Measurements from ENCODE around the gene FBXL14. TPM values are rescaled to one million over a fixed set of nuclear protein-coding genes. Genes with fewer than 3 reads are reported as not detected.

FBXL14 gene
- total RNA-seq, 4 donors from 2014 or later = 1.5 to 17.4 (median 13.5) TPM

DNA sequence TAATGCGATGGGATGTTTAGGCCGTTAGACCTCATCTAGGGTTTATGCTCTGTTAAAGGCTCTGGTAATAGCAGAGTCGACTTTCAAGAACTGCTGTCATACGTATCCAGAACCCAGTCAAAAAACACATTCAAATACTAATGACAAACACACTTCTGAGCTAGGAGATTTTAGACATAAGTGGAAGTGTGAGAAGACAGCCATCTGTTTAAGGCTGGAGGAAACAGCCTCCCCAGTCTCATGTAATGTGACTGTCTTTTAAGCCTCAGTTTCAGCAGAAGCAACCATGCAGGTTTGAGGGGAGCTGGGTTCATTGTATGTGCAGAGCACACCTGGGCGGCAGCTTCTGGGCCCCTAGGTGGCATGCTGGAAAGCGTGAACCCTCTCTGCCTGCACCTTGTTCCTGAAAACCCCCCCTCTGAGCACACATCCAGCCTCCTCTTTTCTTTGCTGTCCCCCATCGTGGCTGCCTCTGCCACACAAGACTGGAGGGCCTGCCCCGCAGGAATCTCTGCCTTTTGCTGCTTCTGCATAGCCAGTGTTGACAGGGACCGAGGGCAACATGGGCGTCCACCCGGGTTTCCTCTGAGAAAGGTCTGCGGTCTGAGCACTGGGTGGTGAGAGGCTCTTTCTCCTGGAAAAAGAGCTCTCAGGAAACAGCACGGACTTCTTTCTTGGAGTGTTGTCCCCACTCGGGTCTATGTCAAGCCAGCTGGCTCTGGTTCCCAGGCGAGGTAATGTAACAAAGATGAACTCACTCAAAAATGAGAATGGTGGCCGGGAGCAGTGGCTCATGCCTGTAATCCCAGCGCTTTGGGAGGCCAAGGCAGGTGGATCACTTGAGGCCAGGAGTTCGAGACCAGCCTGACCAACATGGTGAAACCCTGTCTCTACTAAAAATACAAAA, 46.2 kb upstream of the FBXL14 start:
- H3K27ac ChIP-seq = no peak overlapping the region
- H3K4me3 ChIP-seq = no peak overlapping the region
- H3K4me1 ChIP-seq = no peaks in the 10 kb centered on the region
- DNase-seq = no peak
- TF ChIP-seq POLR2A (IDR thresholded peaks at IDR 0.05) = no peak
- TF ChIP-seq, protein P1, sequence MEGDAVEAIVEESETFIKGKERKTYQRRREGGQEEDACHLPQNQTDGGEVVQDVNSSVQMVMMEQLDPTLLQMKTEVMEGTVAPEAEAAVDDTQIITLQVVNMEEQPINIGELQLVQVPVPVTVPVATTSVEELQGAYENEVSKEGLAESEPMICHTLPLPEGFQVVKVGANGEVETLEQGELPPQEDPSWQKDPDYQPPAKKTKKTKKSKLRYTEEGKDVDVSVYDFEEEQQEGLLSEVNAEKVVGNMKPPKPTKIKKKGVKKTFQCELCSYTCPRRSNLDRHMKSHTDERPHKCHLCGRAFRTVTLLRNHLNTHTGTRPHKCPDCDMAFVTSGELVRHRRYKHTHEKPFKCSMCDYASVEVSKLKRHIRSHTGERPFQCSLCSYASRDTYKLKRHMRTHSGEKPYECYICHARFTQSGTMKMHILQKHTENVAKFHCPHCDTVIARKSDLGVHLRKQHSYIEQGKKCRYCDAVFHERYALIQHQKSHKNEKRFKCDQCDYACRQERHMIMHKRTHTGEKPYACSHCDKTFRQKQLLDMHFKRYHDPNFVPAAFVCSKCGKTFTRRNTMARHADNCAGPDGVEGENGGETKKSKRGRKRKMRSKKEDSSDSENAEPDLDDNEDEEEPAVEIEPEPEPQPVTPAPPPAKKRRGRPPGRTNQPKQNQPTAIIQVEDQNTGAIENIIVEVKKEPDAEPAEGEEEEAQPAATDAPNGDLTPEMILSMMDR (IDR thresholded peaks at IDR 0.05) = no peak
- H3K27me3 ChIP-seq = no peaks in the 10 kb centered on the region
- H3K36me3 ChIP-seq = no peaks in the 10 kb centered on the region
- no peaks in the 10 kb centered on the region for H3K9me3 ChIP-seq
- intact Hi-C loops (cut with DNase I; ENCODE audit: low total_unique reads) = no loop called here

DNA sequence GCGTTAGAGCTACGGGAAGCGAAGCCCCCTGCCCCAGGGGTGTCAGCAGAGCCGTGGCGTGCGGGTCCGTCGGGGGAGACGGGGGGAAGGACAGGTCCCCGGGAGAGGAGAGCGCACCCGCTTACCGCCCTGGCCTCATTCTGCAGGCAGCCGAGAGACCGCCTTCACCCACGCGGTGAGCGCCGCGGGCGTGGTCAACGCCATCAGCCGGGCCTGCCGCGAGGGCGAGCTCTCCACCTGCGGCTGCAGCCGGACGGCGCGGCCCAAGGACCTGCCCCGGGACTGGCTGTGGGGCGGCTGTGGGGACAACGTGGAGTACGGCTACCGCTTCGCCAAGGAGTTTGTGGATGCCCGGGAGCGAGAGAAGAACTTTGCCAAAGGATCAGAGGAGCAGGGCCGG, 45.2 kb upstream of the FBXL14 start:
- H3K4me1 ChIP-seq = no peaks in the 10 kb centered on the region
- H3K4me3 ChIP-seq = no peak overlapping the region
- DNase-seq = no peak
- no peak for TF ChIP-seq POLR2A (IDR thresholded peaks at IDR 0.05)
- TF ChIP-seq, protein P1 (IDR thresholded peaks at IDR 0.05) = no peak
- H3K27ac ChIP-seq = no peak overlapping the region
- H3K27me3 ChIP-seq = no peaks in the 10 kb centered on the region
- intact Hi-C loops (cut with DNase I; ENCODE audit: low total_unique reads) = no loop called here
- H3K36me3 ChIP-seq = no peaks in the 10 kb centered on the region
- H3K9me3 ChIP-seq = no peaks in the 10 kb centered on the region

- Histone ChIP-seq H3K9me3 (no peaks in the 10 kb centered on the region), H3K27me3 (no peaks in the 10 kb centered on the region), H3K27ac (no peak overlapping the region), H3K36me3 (no peaks in the 10 kb centered on the region), H3K4me1 (no peaks in the 10 kb centered on the region), H3K4me3 (no peak overlapping the region)
- no peak for DNase-seq
- intact Hi-C loops (cut with DNase I; ENCODE audit: low total_unique reads) = no loop called here
- TF ChIP-seq, protein P1 (IDR thresholded peaks at IDR 0.05) = no peak
- no peak for TF ChIP-seq POLR2A (IDR thresholded peaks at IDR 0.05)
Observed at GRCh38 chr12:1638203-1638602, 43.8 kb upstream of the FBXL14 start.

GRCh38 chr12:1635301-1636095, 41.1 kb upstream of the FBXL14 start:
- DNase-seq = no peak
- Histone ChIP-seq H3K36me3 (no peaks in the 10 kb centered on the region), H3K27ac (no peak overlapping the region), H3K4me1 (no peaks in the 10 kb centered on the region), H3K27me3 (no peaks in the 10 kb centered on the region), H3K9me3 (no peaks in the 10 kb centered on the region), H3K4me3 (no peak overlapping the region)
- TF ChIP-seq, protein P1 (IDR thresholded peaks at IDR 0.05) = no peak
- no peak for TF ChIP-seq POLR2A (IDR thresholded peaks at IDR 0.05)
- intact Hi-C loops (cut with DNase I; ENCODE audit: low total_unique reads) = no loop called here
